ENCODE data around the gene GXYLT1. TPM values are rescaled to one million over a fixed set of nuclear protein-coding genes. Genes with fewer than 3 reads are reported as not detected.

GXYLT1 gene
- total and polyA plus RNA-seq, 7 experiments from 2014 or later = 2.6 to 9.7 (median 7.2) TPM

GRCh38 chr12:42161529-42161928 lies 16.9 kb upstream of the GXYLT1 start:
- POLR2A ChIA-PET = no interaction called here
- Histone ChIP-seq H3K27ac (ENCODE audit: low read depth, low read length) (no peak overlapping the region), H3K9me3 (ENCODE audit: control insufficient read depth in 2 of 3, low read length in 3 of 3) (no peaks in the 10 kb centered on the region), H3K27me3 (ENCODE audit: control insufficient read depth in 2 of 2, insufficient read depth in 2 of 2, low read length in 2 of 2) (no peaks in the 10 kb centered on the region), H3K4me1 (ENCODE audit: control insufficient read depth in 2 of 2, insufficient read depth in 2 of 2, low read length in 2 of 2) (no peaks in the 10 kb centered on the region), H3K4me3 (ENCODE audit: low read length) (no peak overlapping the region), H3K36me3 (ENCODE audit: control insufficient read depth in 2 of 3, insufficient read depth in 3 of 3, low read length in 3 of 3) (peaks cover 0 to 13% (median 3%) of the 10 kb centered on the region in 3 experiments)
- intact Hi-C loops (cut with micrococcal nuclease) = loop anchor here in 1 of 2 donors (2.0 kb wide), 1 partner anchor 17 kb away; the partner anchor contains the start of gene GXYLT1
- no peak for ATAC-seq
- Mint-ChIP-seq H3K4me1 (peaks cover 4 to 34% (median 22%) of the 10 kb centered on the region in 7 donors), H3K4me3 (no peak overlapping the region), H3K27me3 (no peaks in the 10 kb centered on the region), H3K9me3 (no peaks in the 10 kb centered on the region), H3K27ac (peak overlapping the region in 5 of 9 donors; percentile 3 to 87 (median 26)), H3K36me3 (peaks cover 0 to 27% (median 6%) of the 10 kb centered on the region in 5 donors)
- CTCF ChIA-PET = no interaction called here
- DNase-seq = no peak

DNA sequence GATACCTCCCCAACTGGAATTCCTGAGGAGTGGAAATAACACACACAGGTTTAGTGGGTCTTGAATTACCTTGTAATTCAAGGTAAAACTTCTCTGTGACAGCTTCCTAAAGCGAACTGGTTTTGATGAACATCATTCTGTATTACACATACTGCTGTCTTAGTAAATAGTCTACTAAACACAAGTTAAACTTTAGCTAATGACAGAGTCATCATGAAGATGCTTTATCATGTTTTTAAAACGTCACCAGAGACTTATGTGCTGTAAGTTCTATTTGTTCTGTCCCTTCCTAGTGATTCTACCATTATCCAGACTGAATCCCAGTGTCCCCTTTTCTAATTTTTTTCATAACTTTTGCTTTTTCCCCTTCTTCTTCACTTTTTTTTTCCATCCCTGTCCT lies 11.6 kb upstream of the GXYLT1 start:
- Histone ChIP-seq H3K4me3 (ENCODE audit: low read length) (no peak overlapping the region), H3K9me3 (ENCODE audit: control insufficient read depth in 2 of 3, low read length in 3 of 3) (no peaks in the 10 kb centered on the region), H3K27me3 (ENCODE audit: control insufficient read depth in 2 of 2, insufficient read depth in 2 of 2, low read length in 2 of 2) (no peaks in the 10 kb centered on the region), H3K36me3 (ENCODE audit: control insufficient read depth in 2 of 3, insufficient read depth in 3 of 3, low read length in 3 of 3) (peaks cover 0 to 13% (median 3%) of the 10 kb centered on the region in 3 experiments), H3K4me1 (ENCODE audit: control insufficient read depth in 2 of 2, insufficient read depth in 2 of 2, low read length in 2 of 2) (no peaks in the 10 kb centered on the region), H3K27ac (ENCODE audit: low read depth, low read length) (no peak overlapping the region)
- no peak for DNase-seq
- ChIA-PET CTCF (no interaction called here), POLR2A (no interaction called here)
- no peak for ATAC-seq
- Mint-ChIP-seq H3K9me3 (peaks cover 0 to 4% (median 0%) of the 10 kb centered on the region in 11 donors), H3K27me3 (peaks cover 0 to 2% (median 0%) of the 10 kb centered on the region in 5 donors), H3K36me3 (peaks cover 0 to 13% (median 3%) of the 10 kb centered on the region in 5 donors), H3K4me3 (no peak overlapping the region), H3K27ac (peak overlapping the region in 1 of 9 donors; percentile 3), H3K4me1 (no peaks in the 10 kb centered on the region)
- intact Hi-C loops (cut with micrococcal nuclease) = loop anchor here in 1 of 2 donors (1.0 kb wide), 1 partner anchor 11 kb away; no protein-coding TSS in a partner anchor

- H3K4me3 Mint-ChIP-seq = peak overlapping the region; percentile 83 to 96 (median 90)
- H3K27me3 Mint-ChIP-seq = peaks cover 0 to 11% (median 0%) of the 10 kb centered on the region in 5 donors
- no peak overlapping the region for H3K27ac ChIP-seq (ENCODE audit: low read depth, low read length)
- ChIA-PET POLR2A (interaction anchor here (0.8 to 1.3 kb wide), 2 partner anchors 48 to 181 kb away, joined by 3 to 6 read pairs; partner anchors contain the start of genes PPHLN1 and ZCRB1), CTCF (interaction anchor here (1.4 kb wide), 1 partner anchor 224 kb away, joined by 3 read pairs; no protein-coding TSS in a partner anchor)
- H3K4me1 ChIP-seq (ENCODE audit: control insufficient read depth in 2 of 2, insufficient read depth in 2 of 2, low read length in 2 of 2) = peaks cover 7 to 11% of the 10 kb centered on the region in 2 donors
- H3K9me3 Mint-ChIP-seq = peaks cover 0 to 3% (median 0%) of the 10 kb centered on the region in 11 donors
- intact Hi-C loops (cut with micrococcal nuclease) = loop anchor here (1.0 to 10.0 kb wide), 6 partner anchors 11 to 1609 kb away; partner anchors contain the start of genes IRAK4 (in 1 of the 2), PUS7L (in 1 of the 2) and YAF2 (in 1 of the 2)
- H3K4me1 Mint-ChIP-seq = peaks cover 26 to 45% (median 38%) of the 10 kb centered on the region in 7 donors
- peaks cover 0 to 5% (median 0%) of the 10 kb centered on the region in 3 experiments for H3K36me3 ChIP-seq (ENCODE audit: control insufficient read depth in 2 of 3, insufficient read depth in 3 of 3, low read length in 3 of 3)
- H3K4me3 ChIP-seq (ENCODE audit: low read length) = peak overlapping the region; percentile 54
- no peak for DNase-seq
- no peaks in the 10 kb centered on the region for H3K9me3 ChIP-seq (ENCODE audit: control insufficient read depth in 2 of 3, low read length in 3 of 3)
- H3K36me3 Mint-ChIP-seq = peaks cover 0 to 4% (median 0%) of the 10 kb centered on the region in 5 donors
- no peaks in the 10 kb centered on the region for H3K27me3 ChIP-seq (ENCODE audit: control insufficient read depth in 2 of 2, insufficient read depth in 2 of 2, low read length in 2 of 2)
- H3K27ac Mint-ChIP-seq = peak overlapping the region; percentile 74 to 90 (median 87)
- no peak for ATAC-seq
Observed at GRCh38 chr12:42145552-42146215, 1.0 kb upstream of the GXYLT1 start.

DNA sequence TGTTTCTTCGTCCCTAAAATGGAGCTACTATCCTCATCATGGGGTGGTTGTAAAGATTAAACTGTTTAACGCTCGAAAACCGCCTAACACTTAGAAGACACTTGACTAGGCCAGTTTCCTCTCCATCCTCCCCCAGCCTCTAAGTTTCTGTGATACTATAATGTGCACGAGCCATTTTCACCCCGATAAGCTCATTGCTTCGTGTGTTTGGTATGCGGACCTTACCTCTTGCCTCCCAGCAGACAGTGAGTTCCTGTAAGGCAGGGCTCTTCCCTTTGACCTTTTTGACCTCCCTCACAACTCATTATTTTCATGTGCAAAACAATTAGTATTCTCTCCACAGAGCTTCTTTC lies 499 bp upstream of the GXYLT1 start:
- no peak for ATAC-seq
- peaks cover 29 to 50% (median 43%) of the 10 kb centered on the region in 7 donors for H3K4me1 Mint-ChIP-seq
- intact Hi-C loops (cut with micrococcal nuclease) = loop anchor here (1.0 to 10.0 kb wide), 6 partner anchors 11 to 1610 kb away; partner anchors contain the start of genes IRAK4 (in 1 of the 2), PUS7L (in 1 of the 2) and YAF2 (in 1 of the 2)

DNA sequence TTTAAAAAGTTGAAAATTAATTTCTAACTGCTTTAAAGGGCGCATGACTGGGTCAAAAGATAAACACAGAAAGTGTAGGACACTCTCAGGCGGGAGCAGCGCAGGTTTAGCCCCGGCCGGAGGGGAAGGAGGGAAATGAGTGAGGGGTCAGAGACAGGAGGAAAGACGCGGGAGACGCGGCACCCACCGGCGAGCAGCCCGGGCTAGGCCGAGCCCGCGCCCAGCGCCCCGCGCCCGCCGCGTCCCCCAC lies 591 bp downstream of the GXYLT1 start:
- no peak for DNase-seq
- peaks cover 32 to 59% (median 51%) of the 10 kb centered on the region in 7 donors for H3K4me1 Mint-ChIP-seq
- no peaks in the 10 kb centered on the region for H3K27me3 ChIP-seq (ENCODE audit: control insufficient read depth in 2 of 2, insufficient read depth in 2 of 2, low read length in 2 of 2)
- peaks cover 7 to 11% of the 10 kb centered on the region in 2 donors for H3K4me1 ChIP-seq (ENCODE audit: control insufficient read depth in 2 of 2, insufficient read depth in 2 of 2, low read length in 2 of 2)
- peak overlapping the region; percentile 62 for H3K27ac ChIP-seq (ENCODE audit: low read depth, low read length)
- H3K36me3 Mint-ChIP-seq = peaks cover 0 to 4% (median 0%) of the 10 kb centered on the region in 5 donors
- intact Hi-C loops (cut with micrococcal nuclease) = loop anchor here (1.0 to 10.0 kb wide), 9 partner anchors 17 to 1611 kb away; partner anchors contain the start of genes PPHLN1 (in 2 of the 2), YAF2 (in 2 of the 2), ZCRB1 (in 2 of the 2) and IRAK4 (in 1 of the 2)
- H3K9me3 Mint-ChIP-seq = peaks cover 0 to 3% (median 0%) of the 10 kb centered on the region in 11 donors
- ATAC-seq = no peak
- peak overlapping the region; percentile 54 for H3K4me3 ChIP-seq (ENCODE audit: low read length)
- peak overlapping the region; percentile 70 to 95 (median 88) for H3K27ac Mint-ChIP-seq
- peak overlapping the region; percentile 89 to 98 (median 94) for H3K4me3 Mint-ChIP-seq
- peaks cover 0 to 5% (median 0%) of the 10 kb centered on the region in 3 experiments for H3K36me3 ChIP-seq (ENCODE audit: control insufficient read depth in 2 of 3, insufficient read depth in 3 of 3, low read length in 3 of 3)
- CTCF ChIA-PET = interaction anchor here (1.4 kb wide), 1 partner anchor 226 kb away, joined by 3 read pairs; no protein-coding TSS in a partner anchor
- H3K9me3 ChIP-seq (ENCODE audit: control insufficient read depth in 2 of 3, low read length in 3 of 3) = no peaks in the 10 kb centered on the region
- H3K27me3 Mint-ChIP-seq = peaks cover 0 to 11% (median 0%) of the 10 kb centered on the region in 5 donors
- POLR2A ChIA-PET = no interaction called here

More for the DNA sequence above, 499 bp upstream of the GXYLT1 start:
- Histone ChIP-seq H3K36me3 (ENCODE audit: control insufficient read depth in 2 of 3, insufficient read depth in 3 of 3, low read length in 3 of 3) (peaks cover 0 to 5% (median 0%) of the 10 kb centered on the region in 3 experiments), H3K4me1 (ENCODE audit: control insufficient read depth in 2 of 2, insufficient read depth in 2 of 2, low read length in 2 of 2) (peaks cover 7 to 11% of the 10 kb centered on the region in 2 donors), H3K9me3 (ENCODE audit: control insufficient read depth in 2 of 3, low read length in 3 of 3) (no peaks in the 10 kb centered on the region), H3K27ac (ENCODE audit: low read depth, low read length) (peak overlapping the region; percentile 62), H3K4me3 (ENCODE audit: low read length) (peak overlapping the region; percentile 54), H3K27me3 (ENCODE audit: control insufficient read depth in 2 of 2, insufficient read depth in 2 of 2, low read length in 2 of 2) (no peaks in the 10 kb centered on the region)
- Mint-ChIP-seq H3K27ac (peak overlapping the region; percentile 74 to 90 (median 87)), H3K9me3 (peaks cover 0 to 3% (median 0%) of the 10 kb centered on the region in 11 donors), H3K27me3 (peaks cover 0 to 11% (median 0%) of the 10 kb centered on the region in 5 donors), H3K4me3 (peak overlapping the region; percentile 83 to 96 (median 90)), H3K36me3 (peaks cover 0 to 4% (median 0%) of the 10 kb centered on the region in 5 donors)
- DNase-seq = peak in 1 of 9 donors; percentile 7
- ChIA-PET POLR2A (interaction anchor here (0.8 to 1.3 kb wide), 2 partner anchors 47 to 181 kb away, joined by 3 to 6 read pairs; partner anchors contain the start of genes PPHLN1 and ZCRB1), CTCF (interaction anchor here (1.4 kb wide), 1 partner anchor 225 kb away, joined by 3 read pairs; no protein-coding TSS in a partner anchor)

GRCh38 chr12:42143452-42144157 lies 1.1 kb downstream of the GXYLT1 start:
- Mint-ChIP-seq H3K27me3 (peaks cover 0 to 9% (median 0%) of the 10 kb centered on the region in 5 donors), H3K9me3 (peaks cover 0 to 3% (median 0%) of the 10 kb centered on the region in 11 donors), H3K27ac (peak overlapping the region; percentile 70 to 95 (median 88)), H3K4me1 (peaks cover 33 to 60% (median 51%) of the 10 kb centered on the region in 7 donors), H3K36me3 (peaks cover 0 to 4% (median 0%) of the 10 kb centered on the region in 5 donors), H3K4me3 (peak overlapping the region; percentile 89 to 98 (median 94))
- DNase-seq = peak in 4 of 9 donors; percentile 11 to 22 (median 18)
- no peak for ATAC-seq
- Histone ChIP-seq H3K27me3 (ENCODE audit: control insufficient read depth in 2 of 2, insufficient read depth in 2 of 2, low read length in 2 of 2) (no peaks in the 10 kb centered on the region), H3K4me1 (ENCODE audit: control insufficient read depth in 2 of 2, insufficient read depth in 2 of 2, low read length in 2 of 2) (peaks cover 7 to 11% of the 10 kb centered on the region in 2 donors), H3K27ac (ENCODE audit: low read depth, low read length) (peak overlapping the region; percentile 62), H3K4me3 (ENCODE audit: low read length) (peak overlapping the region; percentile 54), H3K36me3 (ENCODE audit: control insufficient read depth in 2 of 3, insufficient read depth in 3 of 3, low read length in 3 of 3) (peaks cover 0 to 5% (median 0%) of the 10 kb centered on the region in 3 experiments), H3K9me3 (ENCODE audit: control insufficient read depth in 2 of 3, low read length in 3 of 3) (no peaks in the 10 kb centered on the region)
- intact Hi-C loops (cut with micrococcal nuclease) = loop anchor here (1.0 to 10.0 kb wide), 9 partner anchors 17 to 1611 kb away; partner anchors contain the start of genes PPHLN1 (in 2 of the 2), YAF2 (in 2 of the 2), ZCRB1 (in 2 of the 2) and IRAK4 (in 1 of the 2)
- ChIA-PET POLR2A (no interaction called here), CTCF (no interaction called here)

All from naive thymus-derived CD4-positive, alpha-beta T cell (primary cell).